Esophagus muscularis mucosa (tissue), 4 donors: ENCODE measurements around the gene PDE3A. TPM values are rescaled to one million over a fixed set of nuclear protein-coding genes. Genes with fewer than 3 reads are reported as not detected.

ENCODE experiments used
- DNase-seq: peaks from one replicate; pipeline ENCODE4 v3.0.0-alpha.2; 2017; ENCODE audit errors: extremely low spot score
- H3K27ac ChIP-seq, 4 donors: fragments of 200-600 bp; sonication (generic); replicated peaks in 1 of 4; 1 replicate in 3 of 4; 2 replicates in 1 of 4; pipeline ENCODE4 v1.5.1; 2016 to 2019; ENCODE audit warnings: mild to moderate bottlenecking in 1 of 4
- H3K27me3 ChIP-seq, 4 donors: fragments of 200-600 bp; sonication (generic); one replicate each; pipeline versions ENCODE4 v1.5.1 to v1.6.0; 2016 to 2019
- H3K36me3 ChIP-seq, 4 donors: fragments of 200-600 bp; sonication (generic); one replicate each; pipeline ENCODE4 v1.5.1; 2016 to 2019
- H3K4me1 ChIP-seq, 4 donors: fragments of 200-600 bp; sonication (generic); one replicate each; pipeline ENCODE4 v1.5.1; 2016 to 2019
- H3K4me3 ChIP-seq, 4 donors: fragments of 200-600 bp; sonication (generic); 1 replicate in 2 of 4; 2 replicates in 2 of 4; pipeline ENCODE4 v1.5.1; 2016 to 2019; ENCODE audit warnings: mild to moderate bottlenecking in 4 of 4, moderate library complexity in 1 of 4
- H3K9me3 ChIP-seq, 4 donors: fragments of 200-600 bp; sonication (generic); 1 replicate in 3 of 4; 2 replicates in 1 of 4; pipeline ENCODE4 v1.5.1; 2016 to 2019
- EP300 ChIP-seq: sonication (generic); formaldehyde crosslinking; IDR thresholded peaks from one replicate; pipeline ENCODE4 v1.6.1; 2017; ENCODE audit warnings: antibody characterized with exemption
- POLR2A ChIP-seq: fragments of 450-650 bp; IDR thresholded peaks from one replicate; pipeline ENCODE4 v1.6.1; 2017; ENCODE audit warnings: antibody characterized with exemption, moderate library complexity, mild to moderate bottlenecking, low read depth
- POLR2AphosphoS5 ChIP-seq, 2 donors: sonication (generic); formaldehyde crosslinking; IDR thresholded peaks; one replicate each; pipeline ENCODE4 v1.6.1; 2017; ENCODE audit warnings: antibody characterized with exemption in 2 of 2
- WGBS: methylation state at CpG from one replicate; pipeline ENCODE4 v1.1.5; 2018; 5-methylcytosine and 5-hydroxymethylcytosine counted together
- intact Hi-C: fragments of 100-400 bp; cut with DNase I; formaldehyde crosslinking; loops from one replicate; pipeline ENCODE4 v1.15.1; 2023
- total RNA-seq, 4 donors: library from RNA; depleted of rRNA; stranded (reverse); fragments of >200 nt; gene quantifications; one replicate each; pipeline versions ENCODE4 v1.1.0 to v1.2.1, GENCODE V29; 2016
- TF ChIP-seq, protein P1 (sequence below), 3 experiments: fragments of 200-600 bp in 2 of 3; fragments of 450-650 bp in 1 of 3; sonication (generic) in 2 of 3; IDR thresholded peaks; one replicate each; pipeline ENCODE4 v1.5.1; 2017 to 2019; ENCODE audit warnings: antibody characterized with exemption in 3 of 3, mild to moderate bottlenecking in 2 of 3, moderate library complexity in 1 of 3

Gene PDE3A
- total RNA-seq, 4 donors from 2014 or later: 93.8 to 155 (median 106) TPM

GRCh38 chr12:20524113-20524512 is 155.8 kb downstream of the PDE3A start:
- Histone ChIP-seq H3K36me3 (no peaks in the 10 kb centered on the region), H3K4me1 (peaks cover 46 to 58% (median 49%) of the 10 kb centered on the region in 4 donors), H3K4me3 (no peak overlapping the region), H3K27ac (no peak overlapping the region), H3K27me3 (no peaks in the 10 kb centered on the region), H3K9me3 (no peaks in the 10 kb centered on the region)
- 86% methylated on average over 5 of the region's 5 CpGs for WGBS
- no peak for DNase-seq
- TF ChIP-seq POLR2AphosphoS5 (IDR thresholded peaks at IDR 0.05) (no peak), POLR2A (no peak), EP300 (no peak)
- TF ChIP-seq, protein P1, sequence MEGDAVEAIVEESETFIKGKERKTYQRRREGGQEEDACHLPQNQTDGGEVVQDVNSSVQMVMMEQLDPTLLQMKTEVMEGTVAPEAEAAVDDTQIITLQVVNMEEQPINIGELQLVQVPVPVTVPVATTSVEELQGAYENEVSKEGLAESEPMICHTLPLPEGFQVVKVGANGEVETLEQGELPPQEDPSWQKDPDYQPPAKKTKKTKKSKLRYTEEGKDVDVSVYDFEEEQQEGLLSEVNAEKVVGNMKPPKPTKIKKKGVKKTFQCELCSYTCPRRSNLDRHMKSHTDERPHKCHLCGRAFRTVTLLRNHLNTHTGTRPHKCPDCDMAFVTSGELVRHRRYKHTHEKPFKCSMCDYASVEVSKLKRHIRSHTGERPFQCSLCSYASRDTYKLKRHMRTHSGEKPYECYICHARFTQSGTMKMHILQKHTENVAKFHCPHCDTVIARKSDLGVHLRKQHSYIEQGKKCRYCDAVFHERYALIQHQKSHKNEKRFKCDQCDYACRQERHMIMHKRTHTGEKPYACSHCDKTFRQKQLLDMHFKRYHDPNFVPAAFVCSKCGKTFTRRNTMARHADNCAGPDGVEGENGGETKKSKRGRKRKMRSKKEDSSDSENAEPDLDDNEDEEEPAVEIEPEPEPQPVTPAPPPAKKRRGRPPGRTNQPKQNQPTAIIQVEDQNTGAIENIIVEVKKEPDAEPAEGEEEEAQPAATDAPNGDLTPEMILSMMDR (IDR thresholded peaks at IDR 0.05): no peak
- intact Hi-C loops: no loop called here

DNA sequence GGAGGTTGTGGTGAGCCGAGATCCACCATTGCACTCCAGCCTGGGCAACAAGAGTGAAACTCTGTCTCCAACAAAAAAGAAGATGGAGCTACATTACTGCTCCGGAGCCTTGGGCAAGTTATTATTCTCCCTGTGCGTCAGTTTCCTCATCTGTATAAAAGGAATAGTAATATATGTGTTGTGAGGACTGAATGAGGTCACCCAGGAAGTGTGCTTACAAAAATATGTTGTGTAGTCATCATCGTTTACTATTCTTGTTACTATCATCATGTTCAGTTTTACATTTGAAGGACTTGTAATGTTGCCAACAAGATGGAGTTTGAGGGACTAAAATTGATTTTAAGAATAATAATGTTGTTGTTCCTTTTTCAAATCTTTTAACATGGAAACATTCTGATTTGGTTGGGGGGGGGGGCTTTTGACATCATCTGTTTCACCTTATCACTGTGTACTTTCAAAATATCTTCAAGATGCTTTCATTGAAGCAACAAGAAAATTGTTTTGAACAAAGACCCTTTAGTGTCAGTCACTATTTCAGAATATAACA is 156.8 kb downstream of the PDE3A start:
- Histone ChIP-seq H3K4me1 (peaks cover 37 to 58% (median 50%) of the 10 kb centered on the region in 4 donors), H3K27ac (no peak overlapping the region), H3K4me3 (no peak overlapping the region), H3K36me3 (no peaks in the 10 kb centered on the region), H3K9me3 (no peaks in the 10 kb centered on the region), H3K27me3 (no peaks in the 10 kb centered on the region)
- intact Hi-C loops: no loop called here
- WGBS: 90% methylated on average over 4 of the region's 4 CpGs
- TF ChIP-seq, protein P1 (IDR thresholded peaks at IDR 0.05): no peak
- no peak for TF ChIP-seq POLR2AphosphoS5 (IDR thresholded peaks at IDR 0.05)
- no peak for TF ChIP-seq POLR2A
- TF ChIP-seq EP300: no peak
- no peak for DNase-seq

DNA sequence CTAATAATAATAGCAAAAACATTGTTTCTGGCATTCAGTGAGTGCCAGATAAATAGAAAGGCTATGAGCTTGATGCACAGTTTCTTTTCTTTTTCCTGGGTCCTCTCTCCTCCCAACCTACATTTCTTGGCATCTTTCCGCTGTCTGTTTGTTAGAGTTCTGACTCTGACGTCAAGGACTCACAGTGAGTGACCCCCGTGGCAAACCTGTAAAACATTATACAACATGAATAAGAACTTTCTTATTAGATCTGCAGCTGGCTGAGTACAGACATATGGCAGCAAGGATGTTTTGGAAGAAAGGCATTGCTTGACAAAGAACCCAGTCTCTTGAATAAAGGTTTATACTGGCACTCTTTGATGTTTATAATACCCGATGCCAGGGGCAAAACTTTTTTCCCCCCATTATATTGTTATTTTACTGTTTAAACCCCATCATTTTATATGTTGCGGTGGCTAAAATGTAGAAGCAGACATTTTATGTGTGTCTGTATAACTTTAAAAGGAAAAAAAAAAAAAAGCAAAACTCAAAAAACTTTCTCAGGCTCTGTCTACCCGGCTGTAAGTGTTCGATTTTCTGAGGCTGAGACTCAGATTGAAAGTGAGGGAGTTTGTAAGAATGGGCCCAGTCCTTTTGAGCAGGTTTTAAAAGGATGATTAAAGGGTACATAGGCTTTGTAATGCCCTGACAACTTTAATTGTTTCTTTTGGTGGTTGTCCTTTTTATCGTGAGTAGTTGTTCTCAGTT is 159.3 kb downstream of the PDE3A start:
- peaks cover 31 to 59% (median 42%) of the 10 kb centered on the region in 4 donors for H3K4me1 ChIP-seq
- no peaks in the 10 kb centered on the region for H3K27me3 ChIP-seq
- no peak for TF ChIP-seq POLR2A
- no peak for TF ChIP-seq POLR2AphosphoS5 (IDR thresholded peaks at IDR 0.05)
- no peak for TF ChIP-seq EP300
- TF ChIP-seq, protein P1 (IDR thresholded peaks at IDR 0.05): no peak
- peak overlapping the region in 3 of 4 donors; percentile 15 to 25 (median 23) for H3K4me3 ChIP-seq
- 33% methylated on average over 8 of the region's 8 CpGs for WGBS
- intact Hi-C loops: no loop called here
- no peaks in the 10 kb centered on the region for H3K9me3 ChIP-seq
- H3K27ac ChIP-seq: peak overlapping the region; percentile 66 to 71 (median 68)
- no peak for DNase-seq
- H3K36me3 ChIP-seq: no peaks in the 10 kb centered on the region

DNA sequence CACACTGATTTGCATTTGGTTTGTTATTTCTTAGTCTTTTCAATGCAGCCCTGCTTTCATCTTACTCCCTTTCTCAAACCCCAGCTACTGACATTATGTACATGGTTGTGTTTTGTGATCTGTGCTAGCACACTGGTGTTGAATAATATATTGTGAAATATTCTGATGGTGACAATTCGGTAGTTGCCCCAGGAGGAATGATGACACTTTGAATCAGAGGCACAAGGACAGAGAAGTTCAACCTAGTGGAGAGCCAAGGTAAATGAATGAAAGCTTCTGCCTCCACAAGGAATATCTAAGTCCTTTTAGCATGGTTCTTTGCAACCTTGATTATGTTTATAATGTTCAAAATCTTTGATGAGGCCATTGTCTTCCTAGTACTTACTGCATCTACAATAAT is 159.9 kb downstream of the PDE3A start:
- Histone ChIP-seq H3K9me3 (no peaks in the 10 kb centered on the region), H3K36me3 (no peaks in the 10 kb centered on the region), H3K4me3 (peak overlapping the region in 2 of 4 donors; percentile 15 to 23), H3K27me3 (no peaks in the 10 kb centered on the region), H3K4me1 (peaks cover 27 to 55% (median 37%) of the 10 kb centered on the region in 4 donors), H3K27ac (peak overlapping the region; percentile 66 to 71 (median 68))
- TF ChIP-seq EP300: no peak
- TF ChIP-seq POLR2A: no peak
- TF ChIP-seq POLR2AphosphoS5 (IDR thresholded peaks at IDR 0.05): no peak
- TF ChIP-seq, protein P1 (IDR thresholded peaks at IDR 0.05): peak in 1 of 3 experiments; percentile 18
- DNase-seq: no peak
- 67% methylated on average over 1 of the region's 1 CpG for WGBS
- intact Hi-C loops: no loop called here
